Activated naive CD4-positive, alpha-beta T cell (primary cell): ENCODE results near the gene DCPS.
"Not testable (repeated sequence)": the region's sequence is repeated elsewhere in the genome, so short reads cannot be mapped to it uniquely, and the experiment has no call there.

ENCODE experiments used
- DNase-seq, 4 experiments: peaks; one replicate each; lab custom pipeline; 2025; lab: John Stamatoyannopoulos, UW

The DCPS gene

DNA sequence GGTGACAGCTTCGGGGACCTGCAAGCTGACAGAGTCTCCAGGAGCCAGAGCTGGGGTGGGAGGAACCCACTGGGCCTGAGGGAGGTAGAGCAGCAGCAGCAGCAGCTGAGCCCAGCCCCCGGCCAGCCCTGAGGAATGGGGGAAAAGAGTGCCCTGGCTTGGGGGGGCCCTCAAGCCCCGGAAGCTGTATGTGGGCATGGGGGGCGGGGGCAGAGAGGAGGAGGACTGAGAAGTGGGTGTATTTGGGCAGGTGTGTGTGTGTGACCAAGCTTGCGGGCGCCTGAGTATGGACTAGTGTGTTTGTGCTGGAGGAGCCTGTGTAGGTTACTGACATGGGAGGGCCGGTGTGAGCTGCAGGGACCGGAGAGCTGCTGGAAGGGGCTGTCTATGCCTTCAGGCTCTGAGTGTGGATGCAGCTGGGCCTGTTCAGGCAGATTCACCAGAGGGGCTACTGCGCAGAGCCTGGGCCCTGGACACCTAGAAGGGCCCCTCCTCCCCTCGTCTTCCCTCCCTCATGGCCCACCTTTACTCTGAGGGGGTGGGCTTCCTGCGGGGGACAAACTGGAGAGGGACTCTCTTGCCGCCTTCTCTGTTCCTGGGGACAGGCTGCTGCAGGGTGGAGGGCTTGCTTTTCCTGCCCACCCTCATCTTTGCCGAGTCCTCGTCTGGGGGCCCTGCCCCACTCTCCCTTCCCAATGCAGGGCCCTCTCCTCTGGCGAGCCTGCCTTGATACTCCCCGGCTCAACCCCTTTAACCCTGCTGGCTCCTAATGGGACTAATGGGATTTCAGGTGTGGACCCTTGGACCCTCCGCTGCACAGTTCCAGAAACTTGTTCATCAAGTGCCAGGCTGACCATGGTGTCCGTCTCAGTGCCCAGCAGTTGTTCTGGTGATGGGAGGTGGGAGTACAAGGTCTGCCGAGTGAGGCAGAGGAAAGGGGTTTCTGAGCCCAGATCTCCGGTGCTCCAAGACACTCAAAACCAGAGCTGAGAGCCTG, 79.8 kb downstream of the DCPS start:
- DNase-seq, result no peak

DNA sequence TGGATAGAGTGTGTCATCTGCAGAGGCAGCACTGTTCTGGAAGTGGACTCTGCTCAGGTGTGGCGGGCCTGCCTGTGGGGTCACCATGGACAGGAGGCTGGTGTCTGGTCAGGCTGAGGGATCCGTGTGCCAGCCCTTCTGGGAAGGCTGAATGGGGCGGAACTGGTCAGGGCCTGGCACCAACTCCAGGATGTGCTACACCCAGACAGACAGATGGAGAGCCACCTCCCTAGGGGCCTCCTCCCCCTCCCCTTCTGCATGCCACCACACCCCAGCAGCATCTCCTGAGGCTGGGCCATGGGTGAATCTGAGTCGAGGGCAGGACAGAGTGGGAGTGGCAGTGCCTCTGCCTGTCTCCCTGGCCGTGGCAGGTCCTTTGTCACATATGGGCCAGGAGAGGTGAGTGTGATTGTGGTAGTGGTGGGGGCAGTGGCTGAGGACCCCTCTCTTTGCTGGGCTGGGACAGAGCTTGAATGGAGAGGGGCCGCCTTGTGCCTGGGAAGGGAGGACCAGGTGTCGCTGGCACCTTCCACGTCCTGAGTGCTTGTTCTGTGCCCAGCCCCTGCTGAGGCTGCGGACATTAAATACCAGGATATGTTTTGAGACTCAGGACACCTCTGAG, 80.7 kb downstream of the DCPS start:
- DNase-seq, result no peak

DNA sequence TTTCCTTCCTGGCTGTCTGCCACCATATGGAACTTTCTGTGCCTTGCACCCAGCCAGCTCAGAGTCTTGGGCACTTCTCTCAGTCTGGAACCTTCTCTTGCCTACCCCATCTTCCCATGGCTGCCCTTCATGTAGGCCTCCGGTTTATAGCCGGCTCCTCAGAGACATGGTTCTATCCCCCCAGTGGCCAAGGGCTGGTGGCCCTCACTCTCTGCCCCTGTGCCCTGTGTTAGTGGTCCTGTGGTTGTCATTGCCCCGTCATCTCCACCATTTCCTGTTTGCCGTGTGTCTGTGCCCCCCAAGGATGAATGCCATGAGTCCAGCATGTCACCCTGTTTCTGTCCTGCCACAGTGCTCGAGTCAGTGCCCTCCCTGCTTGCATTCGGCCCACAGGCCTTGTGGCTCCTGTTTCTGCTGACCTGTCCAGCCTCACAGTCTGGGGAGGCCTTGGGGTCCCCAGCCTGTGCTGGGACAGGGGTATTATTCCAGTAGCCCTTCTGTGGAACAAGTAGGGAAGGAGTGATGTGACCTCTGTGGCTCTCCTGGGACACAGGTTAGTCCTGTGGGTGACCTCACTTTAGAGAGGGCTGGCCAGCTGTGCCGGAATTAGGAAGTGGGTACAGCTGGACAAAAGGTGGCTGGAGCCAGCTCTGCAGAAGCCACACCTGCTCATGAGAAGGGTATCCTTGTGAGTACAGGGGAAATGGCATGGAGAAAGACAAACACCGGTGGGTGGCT, 82.3 kb downstream of the DCPS start:
- no peak for DNase-seq

- not testable (repeated sequence) for DNase-seq
Measured at GRCh38 chr11:126386729-126387071, 82.8 kb downstream of the DCPS start.

- no peak for DNase-seq
Measured at GRCh38 chr11:126387857-126388256, 84.0 kb downstream of the DCPS start.

DNA sequence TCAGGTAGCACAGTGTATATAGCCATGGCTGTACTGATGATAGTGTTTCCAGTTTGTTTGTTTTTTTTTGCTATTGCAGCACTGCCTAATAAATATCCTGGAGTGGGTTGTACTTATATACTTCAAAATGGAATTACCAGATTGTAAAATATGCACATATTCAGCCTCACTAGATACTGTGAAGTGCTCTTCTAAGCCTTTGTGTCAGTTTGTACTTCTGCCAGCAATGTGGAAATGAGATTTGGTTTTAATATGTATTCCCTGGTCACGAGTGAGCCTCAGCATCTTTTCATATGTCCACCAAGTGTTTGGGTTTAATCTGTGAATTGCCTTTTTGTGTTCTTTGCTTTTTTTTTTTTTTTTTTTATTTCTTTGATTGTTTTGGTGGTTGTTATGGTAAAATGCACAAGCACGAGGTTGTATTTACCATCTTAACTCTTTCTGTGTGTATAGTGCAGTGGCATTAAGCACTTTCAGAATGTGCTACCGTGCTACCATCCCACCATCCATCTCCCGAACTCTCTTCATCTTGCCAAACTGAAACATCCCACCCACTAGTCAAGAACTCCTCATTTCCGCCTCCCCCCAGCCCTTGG, 86.5 kb downstream of the DCPS start:
- no peak for DNase-seq

- no peak for DNase-seq
Measured at GRCh38 chr11:126391286-126391954, 87.6 kb downstream of the DCPS start.

- DNase-seq, result no peak
Measured at GRCh38 chr11:126391970-126392632, 88.2 kb downstream of the DCPS start.

- DNase-seq, result no peak
Measured at GRCh38 chr11:126392633-126393013, 88.8 kb downstream of the DCPS start.

DNA sequence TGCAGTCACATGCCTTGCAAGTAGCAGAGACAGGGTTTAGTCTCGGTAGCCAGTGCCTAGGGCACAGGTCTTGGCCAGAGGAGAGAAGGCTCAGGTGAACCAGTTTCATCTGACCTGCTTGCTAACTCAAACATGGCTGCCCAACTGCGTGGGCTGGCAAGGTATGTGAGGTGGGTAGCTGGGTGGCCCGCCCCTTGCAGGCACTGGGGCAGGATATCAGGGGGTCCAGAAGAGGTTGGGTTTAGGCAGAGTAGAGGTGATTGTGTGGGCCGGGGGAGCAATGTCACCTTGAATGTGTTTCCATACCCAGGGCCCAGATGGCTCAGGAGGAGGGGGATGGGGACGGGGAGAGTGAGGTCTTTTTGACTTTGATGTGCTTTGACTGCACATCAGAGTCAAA, 89.3 kb downstream of the DCPS start:
- no peak for DNase-seq

DNA sequence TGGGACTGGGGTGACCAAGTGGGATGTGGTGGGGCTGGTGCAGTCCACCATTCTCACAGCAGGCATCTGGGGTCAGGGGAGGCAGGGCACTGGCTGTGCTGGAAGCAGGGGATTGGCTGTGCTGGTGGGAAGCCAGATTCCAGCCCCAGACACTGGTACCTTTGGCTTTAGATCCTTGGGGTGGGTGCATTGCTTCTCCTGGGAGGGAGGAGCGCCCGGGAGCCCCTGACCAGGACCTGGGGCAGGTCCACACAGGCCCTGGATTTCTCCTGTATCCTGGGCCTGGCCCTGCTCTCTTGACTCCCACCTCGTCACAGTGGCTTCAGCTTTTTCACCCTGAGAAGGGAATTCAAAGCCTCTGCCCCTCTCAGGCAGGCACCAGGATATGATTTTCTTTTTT, 90.2 kb downstream of the DCPS start:
- no peak for DNase-seq

- not testable (repeated sequence) for DNase-seq
Measured at GRCh38 chr11:126394634-126395072, 90.8 kb downstream of the DCPS start.
